HS-5 (cell line): Measurements from ENCODE around the gene GLIPR1L1.
"Not testable (repeated sequence)": the region's sequence is repeated elsewhere in the genome, so short reads cannot be mapped to it uniquely, and the experiment has no call there.

Experiments
- DNase-seq: peaks from one replicate; pipeline ENCODE4 v3.0.0-alpha.2; 2012; ENCODE audit warnings: low read depth

Gene GLIPR1L1, protein sequence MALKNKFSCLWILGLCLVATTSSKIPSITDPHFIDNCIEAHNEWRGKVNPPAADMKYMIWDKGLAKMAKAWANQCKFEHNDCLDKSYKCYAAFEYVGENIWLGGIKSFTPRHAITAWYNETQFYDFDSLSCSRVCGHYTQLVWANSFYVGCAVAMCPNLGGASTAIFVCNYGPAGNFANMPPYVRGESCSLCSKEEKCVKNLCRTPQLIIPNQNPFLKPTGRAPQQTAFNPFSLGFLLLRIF

DNA sequence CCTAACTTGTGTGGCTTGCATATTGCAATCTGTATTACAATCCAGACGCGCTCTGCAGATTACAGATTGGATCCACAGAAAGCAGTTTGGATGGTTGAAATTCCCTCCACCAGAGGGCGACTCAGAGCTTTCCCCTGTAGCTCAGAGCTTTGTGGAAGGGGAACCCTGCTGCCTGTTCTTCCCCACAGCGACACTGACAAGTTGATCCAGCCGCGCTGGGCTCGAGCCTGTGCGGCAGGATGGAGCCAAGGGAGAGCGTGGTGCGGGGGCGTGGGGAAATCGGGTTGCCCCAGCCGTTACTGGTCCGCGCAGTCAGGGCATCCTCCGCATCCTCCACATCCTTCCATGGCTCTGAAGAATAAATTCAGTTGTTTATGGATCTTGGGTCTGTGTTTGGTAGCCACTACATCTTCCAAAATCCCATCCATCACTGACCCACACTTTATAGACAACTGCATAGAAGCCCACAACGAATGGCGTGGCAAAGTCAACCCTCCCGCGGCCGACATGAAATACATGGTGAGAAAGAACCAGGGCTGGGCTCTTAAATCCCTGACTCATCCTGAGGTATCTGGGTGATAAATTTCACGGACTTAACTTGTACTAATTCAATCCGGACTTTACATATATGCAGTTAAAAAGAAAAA, at the start of gene GLIPR1L1:
TSS of gene GLIPR1L1 (plus strand) at position 287 of the 647 bp plus-strand sequence. CDS start at position 346, 59 bp downstream.
- peak; percentile 61 for DNase-seq

GRCh38 chr12:75288860-75289259, 45.6 kb upstream of the GLIPR1L1 start:
- DNase-seq = no peak

DNA sequence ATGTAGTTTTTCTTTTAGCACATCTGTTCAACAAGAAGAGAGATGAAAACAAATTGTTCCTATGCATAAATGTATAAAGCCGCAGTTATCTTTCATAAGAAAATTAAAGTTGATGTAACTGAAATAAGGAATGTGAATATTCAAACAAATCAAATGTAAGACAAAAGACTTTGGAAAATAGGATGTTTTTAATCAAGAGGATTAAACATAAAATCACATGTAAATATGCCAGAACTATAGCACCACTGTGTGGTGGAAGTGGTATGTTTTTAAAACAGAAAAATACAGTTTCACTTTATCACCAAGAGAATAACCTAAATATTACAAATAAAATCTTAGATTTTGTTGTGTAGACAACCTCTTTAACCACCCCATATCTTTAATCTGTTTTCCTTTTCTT, 44.7 kb upstream of the GLIPR1L1 start:
- peak; percentile 9 for DNase-seq

GRCh38 chr12:75291014-75291413, 43.5 kb upstream of the GLIPR1L1 start:
- no peak for DNase-seq

DNA sequence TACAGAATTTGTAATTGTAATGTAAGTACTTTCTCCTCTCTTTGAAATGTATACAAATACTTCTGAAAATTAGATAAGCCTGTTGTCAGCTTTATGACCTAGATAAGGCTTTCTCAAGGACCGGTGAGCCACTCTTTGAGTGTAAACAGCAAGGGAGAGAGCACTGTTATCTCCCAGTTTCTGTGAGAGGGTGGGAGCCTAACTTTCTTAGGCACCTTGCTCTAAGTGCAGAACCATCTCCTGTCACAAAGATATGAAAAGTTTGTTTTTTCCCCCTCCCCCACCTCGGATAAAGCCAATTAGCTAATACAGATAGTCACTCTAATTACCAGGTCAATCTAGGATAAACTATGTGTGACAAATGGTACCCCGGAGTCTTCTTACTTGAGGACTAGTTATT, 40.1 kb upstream of the GLIPR1L1 start:
- no peak for DNase-seq

DNA sequence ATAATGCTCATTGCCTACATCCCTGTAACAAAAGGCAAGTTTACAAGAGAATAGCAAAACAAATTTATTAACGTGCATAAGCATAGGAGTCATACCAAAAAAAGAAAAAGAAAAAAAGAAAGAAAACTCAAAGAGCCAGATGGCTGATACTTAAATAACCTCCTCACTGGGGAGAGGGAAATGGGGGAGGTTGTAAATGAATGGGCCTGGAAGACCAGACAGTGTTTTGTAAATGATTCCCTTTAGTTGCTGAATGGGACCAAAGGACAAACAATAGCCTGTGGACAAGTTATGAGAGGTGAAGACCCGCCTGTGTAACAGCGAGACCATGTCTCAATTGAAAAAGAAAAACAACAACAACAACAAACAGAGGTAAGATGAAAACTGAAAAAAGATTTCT, 39.7 kb upstream of the GLIPR1L1 start:
- DNase-seq = no peak

GRCh38 chr12:75302225-75302624, 32.2 kb upstream of the GLIPR1L1 start:
- DNase-seq = no peak

DNA sequence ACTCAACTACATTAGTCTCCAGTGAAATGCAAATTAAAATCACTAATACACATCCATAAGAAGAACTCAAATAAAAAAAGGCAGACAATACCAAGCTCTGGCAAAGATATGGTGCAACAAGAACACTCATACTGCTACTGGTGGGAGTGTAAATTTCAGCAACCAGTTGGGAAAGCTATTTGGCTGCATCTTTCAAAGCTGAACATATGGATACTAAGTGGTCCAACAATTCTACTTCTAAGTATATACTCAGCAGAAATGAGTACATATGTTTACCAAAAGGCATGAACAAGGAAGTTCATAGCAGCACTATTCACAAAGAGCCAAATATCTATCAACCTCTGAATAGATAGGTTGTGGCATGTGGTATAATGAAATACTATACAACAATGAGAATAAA, 31.7 kb upstream of the GLIPR1L1 start:
- DNase-seq = no peak

DNA sequence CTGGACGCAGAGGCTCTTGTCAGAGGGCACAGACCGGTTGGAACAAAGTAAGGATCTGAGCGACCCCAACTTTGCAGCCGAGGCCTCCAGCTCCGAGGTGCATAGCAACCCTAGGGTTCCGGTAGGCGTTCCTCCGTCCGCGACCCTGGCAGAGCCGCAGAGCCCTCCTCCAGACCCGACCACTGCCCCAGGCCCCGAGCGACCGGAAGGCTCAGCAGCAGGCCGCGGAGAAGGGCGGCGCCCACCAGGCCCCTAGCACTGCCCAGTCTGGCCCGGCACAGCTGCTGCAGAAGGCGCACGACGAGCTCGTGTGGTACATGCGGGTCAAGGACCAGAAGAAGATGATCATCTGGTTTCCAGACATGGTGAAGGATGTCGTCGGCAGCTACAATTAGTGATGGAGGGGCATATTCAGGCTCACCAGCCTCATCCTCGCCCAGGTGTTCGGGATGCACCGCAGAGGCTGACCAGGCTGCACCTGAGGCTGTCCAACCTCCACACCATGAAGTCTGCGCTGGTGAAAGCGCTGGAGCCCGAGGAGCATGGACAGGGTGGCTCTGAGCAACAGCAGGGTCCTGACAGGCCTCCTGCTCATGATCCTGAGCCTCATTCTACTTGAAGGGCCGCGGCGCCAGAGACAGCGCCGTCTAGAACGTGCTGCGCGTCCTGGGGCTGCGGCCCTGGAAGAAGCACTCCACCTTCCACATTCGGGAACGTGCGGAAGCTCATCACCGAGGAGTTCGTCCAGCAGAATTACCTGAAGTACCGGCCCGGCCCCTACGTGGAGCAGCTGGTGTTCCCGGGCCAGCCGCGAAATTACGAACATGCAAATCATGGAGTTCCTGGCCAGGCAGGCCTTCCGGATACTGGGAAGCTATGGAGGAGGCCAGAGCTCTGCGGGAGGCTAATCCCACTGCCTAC, 28.8 kb upstream of the GLIPR1L1 start:
- DNase-seq = no peak

DNA sequence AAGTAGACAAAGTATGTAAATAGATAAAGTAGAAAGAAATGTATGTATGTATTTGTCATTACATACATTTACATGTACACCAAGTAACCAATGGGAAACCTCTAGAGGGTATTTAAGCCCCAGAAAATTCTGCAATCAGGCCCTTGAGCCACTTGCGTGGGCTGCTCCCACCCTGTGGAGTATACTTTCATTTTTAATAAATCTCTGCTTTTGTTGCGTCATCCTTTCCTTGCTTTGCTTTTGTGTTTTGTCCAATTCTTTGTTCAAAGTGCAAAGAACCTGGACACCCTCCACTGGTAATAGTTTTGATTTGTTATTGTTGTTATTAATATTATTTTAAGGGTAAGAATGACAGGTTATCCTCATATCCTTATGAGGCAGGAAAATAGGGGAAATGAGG, 26.2 kb upstream of the GLIPR1L1 start:
- DNase-seq = no peak

DNA sequence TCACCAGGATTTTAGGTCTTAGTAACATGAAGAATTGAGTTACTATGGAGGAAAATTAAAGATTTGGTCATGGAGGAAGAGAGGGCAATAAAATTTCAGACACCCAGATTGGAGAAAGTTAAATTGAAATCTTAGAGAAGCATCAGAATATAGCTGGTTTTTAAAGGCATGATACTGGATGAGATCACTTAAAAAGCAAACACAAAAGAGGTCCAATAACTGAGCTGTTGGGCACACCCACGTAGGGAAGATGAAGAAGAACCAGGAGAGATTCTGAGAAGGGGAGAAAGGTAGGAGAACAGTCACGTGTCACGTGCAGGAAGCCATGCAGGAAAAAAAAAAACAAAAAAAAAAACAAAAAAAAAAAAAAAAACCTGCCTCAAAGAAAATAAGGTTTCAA, 23.1 kb upstream of the GLIPR1L1 start:
- no peak for DNase-seq

GRCh38 chr12:75315518-75315917, 19.0 kb upstream of the GLIPR1L1 start:
- DNase-seq = peak; percentile 74

GRCh38 chr12:75317784-75318183, 16.7 kb upstream of the GLIPR1L1 start:
- DNase-seq = no peak

GRCh38 chr12:75322464-75322863, 12.0 kb upstream of the GLIPR1L1 start:
- no peak for DNase-seq

GRCh38 chr12:75323663-75324062, 10.8 kb upstream of the GLIPR1L1 start:
- no peak for DNase-seq

- DNase-seq = no peak
These were observed 6.8 kb upstream of the GLIPR1L1 start for GRCh38 chr12:75327642-75328041.

DNA sequence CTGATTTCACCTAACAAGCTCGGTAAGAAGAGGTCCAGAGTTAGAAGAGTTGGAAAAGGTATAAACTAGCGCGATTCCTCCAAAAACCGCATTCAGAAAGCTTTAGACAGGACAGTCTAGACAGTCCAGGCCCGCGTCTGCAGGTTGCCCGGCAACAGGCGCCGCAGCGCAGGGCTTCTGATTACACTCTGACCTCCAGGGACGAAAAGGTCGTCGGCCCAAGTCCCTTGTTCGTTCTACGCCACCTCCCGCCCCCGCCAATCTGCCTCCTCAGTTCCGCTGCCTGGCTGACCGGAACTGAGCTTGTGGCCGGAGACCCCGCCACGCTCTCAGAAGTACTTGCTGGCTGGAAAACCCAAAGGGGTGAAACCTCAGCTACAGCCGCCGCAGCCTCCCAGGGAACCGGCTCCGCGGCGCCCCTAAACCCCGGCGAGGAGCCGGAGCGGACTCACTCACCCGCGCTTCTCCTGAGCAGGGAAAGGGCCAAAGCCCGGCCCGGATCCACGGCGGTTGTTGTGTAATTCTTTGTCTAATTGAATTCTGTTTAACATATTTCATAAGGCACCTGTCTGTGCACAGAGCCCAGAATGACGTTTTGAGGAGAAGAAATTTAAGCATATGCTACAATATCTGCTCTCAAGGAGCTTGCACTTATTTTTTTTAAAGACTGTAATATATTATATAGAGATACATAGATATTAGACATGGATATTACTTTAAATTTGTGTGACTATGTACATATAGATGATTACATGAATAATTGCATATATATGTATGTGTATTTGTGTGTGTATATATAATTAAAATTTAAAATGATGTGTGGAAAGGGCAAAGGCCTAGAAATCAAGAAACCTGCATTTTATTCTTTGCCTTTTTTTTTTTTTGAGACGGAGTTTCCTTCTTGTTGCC, 4.3 kb upstream of the GLIPR1L1 start, which contains the start of gene CAPS2:
TSS of gene CAPS2 (minus strand) at position 407 of the 909 bp plus-strand sequence. CDS start 3,826 bp downstream, outside the sequence.
- no peak for DNase-seq

- DNase-seq = no peak
These were observed 3.4 kb downstream of the GLIPR1L1 start for GRCh38 chr12:75337905-75338304.

DNA sequence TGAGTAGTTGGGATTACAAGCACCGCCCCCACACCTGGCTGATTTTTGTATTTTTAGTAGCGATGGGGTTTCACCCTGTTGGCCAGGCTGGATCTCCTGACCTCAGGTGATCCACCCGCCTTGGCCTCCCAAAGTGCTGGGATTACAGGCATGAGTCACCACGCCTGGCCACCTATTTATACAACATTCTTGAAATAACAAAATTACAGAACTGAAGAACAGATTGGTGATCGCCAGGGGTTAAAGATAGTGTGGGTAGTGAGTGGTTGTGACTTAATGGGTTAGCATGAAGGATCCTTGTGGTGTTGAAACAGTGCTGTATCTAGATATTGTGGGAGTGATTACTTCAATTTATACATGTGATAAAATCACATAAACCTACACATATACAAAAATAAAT, 7.4 kb downstream of the GLIPR1L1 start:
- no peak for DNase-seq

DNA sequence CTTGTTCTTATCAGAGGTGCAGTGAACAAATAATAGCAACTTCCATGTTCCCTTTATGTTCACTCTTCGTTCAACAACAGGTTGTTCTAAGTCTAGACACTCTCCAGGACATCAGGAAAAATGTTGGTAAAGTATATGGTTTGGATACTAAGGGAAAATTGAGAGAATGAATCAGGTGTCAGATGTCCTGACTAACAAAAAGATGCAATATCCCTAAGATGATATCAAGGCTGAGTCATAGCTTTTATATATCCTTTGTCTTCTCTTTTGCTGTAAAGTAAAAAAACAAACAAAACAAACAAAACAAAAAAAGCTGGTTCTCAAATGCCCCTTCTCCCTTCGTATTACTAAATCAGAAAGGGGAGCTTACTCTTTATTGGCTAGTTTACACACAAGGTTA, 11.1 kb downstream of the GLIPR1L1 start:
- DNase-seq = no peak

DNA sequence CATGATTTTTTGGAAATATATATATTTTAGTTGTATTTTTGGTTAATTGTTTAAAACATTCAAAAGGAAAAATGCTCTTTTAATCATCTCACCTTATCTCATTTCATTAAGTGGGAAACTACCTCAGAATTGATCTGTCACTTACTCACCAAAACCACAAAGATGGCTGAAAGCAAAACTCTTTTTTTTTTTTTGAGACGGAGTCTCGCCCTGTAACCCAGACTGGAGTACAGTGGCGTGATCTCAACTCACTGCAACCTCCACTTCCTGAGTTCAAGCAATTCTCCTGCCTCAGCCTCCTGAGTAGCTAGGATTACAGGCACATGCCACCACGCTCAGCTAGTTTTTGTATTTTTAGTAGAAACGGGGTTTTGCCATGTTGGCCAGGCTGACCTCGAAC, 11.7 kb downstream of the GLIPR1L1 start:
- DNase-seq = not testable (repeated sequence)

DNA sequence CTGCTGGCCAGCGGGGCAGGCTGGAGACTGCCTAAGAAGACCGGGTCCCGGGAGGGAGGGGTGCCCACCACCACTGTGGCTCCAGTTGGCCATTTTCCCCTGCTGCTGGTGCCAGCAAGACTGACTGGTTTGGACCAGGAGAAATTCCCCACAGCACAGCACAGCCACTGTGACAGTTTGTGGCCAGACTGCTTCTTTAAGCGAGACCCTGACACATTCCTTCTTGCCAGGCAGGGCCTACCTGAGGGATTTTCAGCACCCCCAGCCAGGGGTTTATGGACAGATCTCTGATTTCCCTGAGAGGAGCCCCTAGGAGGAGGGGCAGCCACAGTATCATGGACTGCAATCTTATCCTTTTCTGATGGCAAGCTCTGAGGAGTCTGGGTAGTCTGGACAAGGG, 15.5 kb downstream of the GLIPR1L1 start:
- no peak for DNase-seq
